OCI-LY3 (cell line): Measurements from ENCODE around the gene ATP11C.
A peak's percentile ranks its signal among the peaks of the same experiment; 100 is the strongest.

Experiments
- H2AFZ ChIP-seq: fragments of 200-600, 300-600 bp; shearing (Covaris generic); 2 replicates; pipeline ENCODE4 v1.6.0; 2014; ENCODE audit warnings: antibody characterized with exemption, low read depth, low read length
- H3K27ac ChIP-seq: fragments of 200-600, 300-600 bp; sonication (generic); 2 replicates; pipeline ENCODE4 v1.5.1; 2014; ENCODE audit warnings: mild to moderate bottlenecking, low read length, moderate library complexity, mixed read lengths
- H3K27me3 ChIP-seq: fragments of 200-600, 300-600 bp; sonication (generic); 2 replicates; pipeline ENCODE4 v1.6.1; 2014; ENCODE audit warnings: low read depth, low read length, mixed read lengths
- H3K36me3 ChIP-seq: fragments of 200-600, 300-600 bp; sonication (generic); replicated peaks from 2 replicates; pipeline ENCODE3; 2014; ENCODE audit warnings: low read depth, low read length, mixed read lengths
- H3K4me1 ChIP-seq: fragments of 300-600, 200-600 bp; sonication (generic); 2 replicates; pipeline ENCODE4 v1.6.1; 2014; ENCODE audit warnings: low read length, mixed read lengths
- H3K4me2 ChIP-seq: fragments of 200-600, 300-600 bp; sonication (generic); 2 replicates; pipeline ENCODE4 v1.6.1; 2014; ENCODE audit warnings: low read length, mixed read lengths
- H3K4me3 ChIP-seq: fragments of 300-600, 200-600 bp; sonication (generic); 2 replicates; pipeline ENCODE4 v1.5.1; 2014; ENCODE audit warnings: antibody characterized with exemption, mild to moderate bottlenecking, low read length, moderate library complexity
- H3K79me2 ChIP-seq: fragments of 300-600, 200-600 bp; shearing (Covaris generic); 2 replicates; pipeline ENCODE4 v1.6.1; 2014; ENCODE audit warnings: mild to moderate bottlenecking, low read length, mixed read lengths
- H3K9ac ChIP-seq: fragments of 300-600, 200-600 bp; shearing (Covaris generic); 2 replicates; pipeline ENCODE4 v1.6.0; 2014; ENCODE audit warnings: mild to moderate bottlenecking, low read length, moderate library complexity
- H3K9me3 ChIP-seq: fragments of 200-600, 300-600 bp; shearing (Covaris generic); 2 replicates; pipeline ENCODE4 v1.6.1; 2014; ENCODE audit warnings: low read length, mixed read lengths; ENCODE audit not compliant: insufficient read depth
- H4K20me1 ChIP-seq: fragments of 200-600, 300-600 bp; sonication (generic); 2 replicates; pipeline ENCODE4 v1.6.1; 2016; ENCODE audit warnings: low read length, mixed read lengths; ENCODE audit not compliant: insufficient read depth
- CTCF ChIP-seq: fragments of 200-600, 300-600 bp; sonication (generic); IDR thresholded peaks from 2 replicates; pipeline ENCODE4 v1.5.1; 2014; ENCODE audit warnings: antibody characterized with exemption, low read length, low read depth
- EZH2phosphoT487 ChIP-seq: fragments of 200-600 bp; shearing (Covaris generic); IDR thresholded peaks from 2 replicates; pipeline ENCODE4 v1.6.1; 2018; ENCODE audit warnings: antibody characterized with exemption, mixed run types, low read depth

Gene ATP11C

GRCh38 chrX:139801397-139801813 lies 131.4 kb downstream of the ATP11C start:
- H3K9ac ChIP-seq, result no peak overlapping the region
- peaks cover 7% of the 10 kb centered on the region for H3K36me3 ChIP-seq
- H3K4me1 ChIP-seq, result no peaks in the 10 kb centered on the region
- no peaks in the 10 kb centered on the region for H3K27me3 ChIP-seq
- no peak overlapping the region for H3K4me2 ChIP-seq
- H4K20me1 ChIP-seq, result no peaks in the 10 kb centered on the region
- H2AFZ ChIP-seq, result no peak overlapping the region
- TF ChIP-seq CTCF, result no peak
- TF ChIP-seq EZH2phosphoT487, result no peak
- no peak overlapping the region for H3K27ac ChIP-seq
- no peak overlapping the region for H3K4me3 ChIP-seq
- no peaks in the 10 kb centered on the region for H3K79me2 ChIP-seq
- H3K9me3 ChIP-seq, result no peaks in the 10 kb centered on the region

GRCh38 chrX:139798701-139799100 lies 134.2 kb downstream of the ATP11C start:
- no peak overlapping the region for H3K4me3 ChIP-seq
- no peak overlapping the region for H3K27ac ChIP-seq
- TF ChIP-seq EZH2phosphoT487, result no peak
- no peak for TF ChIP-seq CTCF
- no peak overlapping the region for H3K9ac ChIP-seq
- H4K20me1 ChIP-seq, result no peaks in the 10 kb centered on the region
- no peaks in the 10 kb centered on the region for H3K79me2 ChIP-seq
- no peak overlapping the region for H2AFZ ChIP-seq
- H3K4me2 ChIP-seq, result no peak overlapping the region
- peaks cover 14% of the 10 kb centered on the region for H3K4me1 ChIP-seq
- no peaks in the 10 kb centered on the region for H3K27me3 ChIP-seq
- no peaks in the 10 kb centered on the region for H3K9me3 ChIP-seq
- H3K36me3 ChIP-seq, result peaks cover 15% of the 10 kb centered on the region

- Histone ChIP-seq H3K4me2 (peak overlapping the region; percentile 56), H3K9ac (no peak overlapping the region), H3K27me3 (no peaks in the 10 kb centered on the region)
Measured at GRCh38 chrX:139795196-139795595, 137.7 kb downstream of the ATP11C start.

GRCh38 chrX:139787601-139788000 lies 145.3 kb downstream of the ATP11C start:
- H3K27me3 ChIP-seq, result no peaks in the 10 kb centered on the region
- no peak for TF ChIP-seq EZH2phosphoT487
- TF ChIP-seq CTCF, result no peak
- no peak overlapping the region for H2AFZ ChIP-seq
- no peaks in the 10 kb centered on the region for H3K9me3 ChIP-seq
- H3K4me3 ChIP-seq, result no peak overlapping the region
- peaks cover 3% of the 10 kb centered on the region for H3K36me3 ChIP-seq
- no peaks in the 10 kb centered on the region for H4K20me1 ChIP-seq
- no peak overlapping the region for H3K4me2 ChIP-seq
- no peak overlapping the region for H3K27ac ChIP-seq
- no peaks in the 10 kb centered on the region for H3K79me2 ChIP-seq
- H3K9ac ChIP-seq, result no peak overlapping the region
- H3K4me1 ChIP-seq, result no peaks in the 10 kb centered on the region

More at GRCh38 chrX:139795196-139795595, 137.7 kb downstream of the ATP11C start:
- TF ChIP-seq CTCF (no peak), EZH2phosphoT487 (no peak)
- no peaks in the 10 kb centered on the region for H3K79me2 ChIP-seq
- peak overlapping the region; percentile 46; the same call in 1 of the 2 replicates for H3K27ac ChIP-seq
- H2AFZ ChIP-seq, result no peak overlapping the region
- H4K20me1 ChIP-seq, result no peaks in the 10 kb centered on the region
- no peak overlapping the region for H3K4me3 ChIP-seq
- peaks cover 14% of the 10 kb centered on the region for H3K4me1 ChIP-seq
- no peaks in the 10 kb centered on the region for H3K9me3 ChIP-seq
- H3K36me3 ChIP-seq, result peaks cover 12% of the 10 kb centered on the region
